ENCODE data around the gene FN1. TPM values are rescaled to one million over a fixed set of nuclear protein-coding genes. Genes with fewer than 3 reads are reported as not detected.

The FN1 gene
- total and polyA plus RNA-seq, 2 of the 8 experiments (the other 6 are each of a cell fraction or from before 2014, with no cell fraction given): 42.9 to 109 TPM

GRCh38 chr2:215316336-215316735, 119.5 kb downstream of the FN1 start:
- H3K23ac ChIP-seq (ENCODE audit: insufficient read length): no peak overlapping the region
- H2BK20ac ChIP-seq (ENCODE audit: low read length): no peak overlapping the region
- no peak for DNase-seq (ENCODE audit: low read depth in 1 of 2, low spot score in 2 of 2)
- H3K23me2 ChIP-seq (ENCODE audit: low read depth, low read length): peaks cover 3% of the 10 kb centered on the region; the same call in 1 of the 2 replicates
- H3K9me3 ChIP-seq (ENCODE audit: insufficient read depth in 2 of 2, low read depth in 1 of 2, low read length in 1 of 2): no peaks in the 10 kb centered on the region
- peaks cover 0 to 57% of the 10 kb centered on the region in 2 experiments; a peak in 2 of 4 replicates for H3K79me2 ChIP-seq (ENCODE audit: control insufficient read depth in 1 of 2, insufficient read depth in 2 of 2, low read length in 2 of 2)
- H3K9ac ChIP-seq (replicated peaks in 1 of 4; ENCODE audit: extremely low read depth in 1 of 4, low read depth in 3 of 4, low read length in 3 of 4): no peak overlapping the region
- ChIA-PET CTCF (ENCODE audit: partially characterized antibody) (no interaction called here), POLR2A (ENCODE audit: partially characterized antibody) (no interaction called here)
- no peak overlapping the region for H3K56ac ChIP-seq (replicated peaks; ENCODE audit: insufficient read length, low read depth, low read length)
- H4K20me1 ChIP-seq (replicated peaks in 1 of 2; ENCODE audit: control insufficient read depth in 1 of 2, insufficient read depth in 2 of 2, low read length in 2 of 2): peaks cover 0 to 2% of the 10 kb centered on the region in 2 experiments
- no peak overlapping the region for H2AFZ ChIP-seq (ENCODE audit: low read length)
- H2BK5ac ChIP-seq (ENCODE audit: low read depth, low read length): no peak overlapping the region
- no peak overlapping the region for H4K91ac ChIP-seq (replicated peaks; ENCODE audit: insufficient read length, low read length)
- TF ChIP-seq, protein P1, sequence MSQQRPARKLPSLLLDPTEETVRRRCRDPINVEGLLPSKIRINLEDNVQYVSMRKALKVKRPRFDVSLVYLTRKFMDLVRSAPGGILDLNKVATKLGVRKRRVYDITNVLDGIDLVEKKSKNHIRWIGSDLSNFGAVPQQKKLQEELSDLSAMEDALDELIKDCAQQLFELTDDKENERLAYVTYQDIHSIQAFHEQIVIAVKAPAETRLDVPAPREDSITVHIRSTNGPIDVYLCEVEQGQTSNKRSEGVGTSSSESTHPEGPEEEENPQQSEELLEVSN (IDR thresholded peaks at IDR 0.05): no peak
- TF ChIP-seq BCL11A (IDR thresholded peaks at IDR 0.05; ENCODE audit: low read depth in 2 of 2, low read length in 2 of 2) (no peak), YY1 (IDR thresholded peaks at IDR 0.05; ENCODE audit: low read depth, low read length) (no peak), CBX8 (IDR thresholded peaks at IDR 0.05; ENCODE audit: borderline replicate concordance, low read depth, low read length) (no peak), EP300 (IDR thresholded peaks at IDR 0.05; ENCODE audit: borderline replicate concordance in 1 of 2, low read depth in 2 of 2, low read length in 2 of 2) (no peak), RFX5 (IDR thresholded peaks at IDR 0.05; ENCODE audit: borderline replicate concordance, low read depth, low read length) (no peak), POLR2A (IDR thresholded peaks at IDR 0.05; ENCODE audit: control extremely low read depth in 1 of 2, low read depth in 2 of 2, low read length in 2 of 2) (no peak), SIX5 (IDR thresholded peaks at IDR 0.05; ENCODE audit: low read depth, low read length) (no peak), GTF2F1 (IDR thresholded peaks at IDR 0.05; ENCODE audit: borderline replicate concordance, low read depth, low read length) (no peak), RBBP5 (IDR thresholded peaks at IDR 0.05; ENCODE audit: borderline replicate concordance, low read depth, low read length) (no peak)
- TF ChIP-seq, protein P2, sequence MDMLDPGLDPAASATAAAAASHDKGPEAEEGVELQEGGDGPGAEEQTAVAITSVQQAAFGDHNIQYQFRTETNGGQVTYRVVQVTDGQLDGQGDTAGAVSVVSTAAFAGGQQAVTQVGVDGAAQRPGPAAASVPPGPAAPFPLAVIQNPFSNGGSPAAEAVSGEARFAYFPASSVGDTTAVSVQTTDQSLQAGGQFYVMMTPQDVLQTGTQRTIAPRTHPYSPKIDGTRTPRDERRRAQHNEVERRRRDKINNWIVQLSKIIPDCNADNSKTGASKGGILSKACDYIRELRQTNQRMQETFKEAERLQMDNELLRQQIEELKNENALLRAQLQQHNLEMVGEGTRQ (IDR thresholded peaks at IDR 0.05; ENCODE audit: low read length): no peak
- peaks cover 7 to 84% (median 43%) of the 10 kb centered on the region in 4 experiments; a peak in 7 of 8 replicates for H3K36me3 ChIP-seq (ENCODE audit: control insufficient read depth in 2 of 4, insufficient read depth in 4 of 4, low read length in 3 of 4)
- no peak overlapping the region for H4K5ac ChIP-seq (ENCODE audit: insufficient read length, low read depth, low read length)
- FAIRE-seq: no peak
- no peak overlapping the region for H3K14ac ChIP-seq (ENCODE audit: insufficient read length)
- no peak overlapping the region for H4K8ac ChIP-seq (ENCODE audit: extremely low read depth, insufficient read depth, low read length)
- no peak overlapping the region for H3K18ac ChIP-seq (ENCODE audit: extremely low read depth, low read length)
- H3K27ac ChIP-seq (ENCODE audit: low read depth, low read length): no peak overlapping the region
- no peak overlapping the region for H3K4me3 ChIP-seq (ENCODE audit: extremely low read depth in 1 of 4, insufficient read depth in 2 of 4, low read depth in 3 of 4, low read length in 4 of 4)
- no peak overlapping the region for H3K4me2 ChIP-seq (ENCODE audit: insufficient read depth in 1 of 2, low read depth in 2 of 2, low read length in 2 of 2)
- H3K79me1 ChIP-seq (ENCODE audit: low read depth, low read length): no peaks in the 10 kb centered on the region
- H2AK5ac ChIP-seq (ENCODE audit: low read depth, low read length): no peak overlapping the region
- H3K4ac ChIP-seq (replicated peaks; ENCODE audit: insufficient read length, low read depth, low read length): no peak overlapping the region
- H2BK120ac ChIP-seq (replicated peaks; ENCODE audit: low read depth, low read length): no peak overlapping the region
- no peaks in the 10 kb centered on the region for H3K27me3 ChIP-seq (replicated peaks in 1 of 4; ENCODE audit: control insufficient read depth in 3 of 4, extremely low read depth in 1 of 4, insufficient read depth in 3 of 4, low read length in 3 of 4)
- no peak overlapping the region for H2BK12ac ChIP-seq (ENCODE audit: low read depth, low read length)
- H2BK15ac ChIP-seq (ENCODE audit: low read length): no peak overlapping the region
- WGBS, 2 experiments (ENCODE audit: extremely low coverage in 1 of 2, insufficient coverage in 1 of 2, insufficient read length in 1 of 2, insufficient replicate concordance in 2 of 2, low coverage in 1 of 2, low lambda C conversion rate in 2 of 2, missing lambda C conversion rate in 1 of 2): 88% methylated on average over 2 of the region's 2 CpGs; no CpG with 5 or more reads in 1 of the 2 experiments
- H3K4me1 ChIP-seq (replicated peaks in 1 of 4; ENCODE audit: control insufficient read depth in 3 of 4, insufficient read depth in 4 of 4, low read length in 3 of 4): peaks cover 0 to 12% (median 2%) of the 10 kb centered on the region in 4 experiments; a peak in 5 of 7 replicates
